GM12874 (cell line): ENCODE data around the gene GCDH.

Experiments used
- TF ChIP-seq, protein P1 (sequence below): IDR thresholded peaks from 2 replicates; pipeline ENCODE4 v1.5.1; 2011; ENCODE audit warnings: low read depth, mild to moderate bottlenecking, control low read depth, low read length, moderate library complexity; ENCODE audit not compliant: insufficient read depth

Gene GCDH

DNA sequence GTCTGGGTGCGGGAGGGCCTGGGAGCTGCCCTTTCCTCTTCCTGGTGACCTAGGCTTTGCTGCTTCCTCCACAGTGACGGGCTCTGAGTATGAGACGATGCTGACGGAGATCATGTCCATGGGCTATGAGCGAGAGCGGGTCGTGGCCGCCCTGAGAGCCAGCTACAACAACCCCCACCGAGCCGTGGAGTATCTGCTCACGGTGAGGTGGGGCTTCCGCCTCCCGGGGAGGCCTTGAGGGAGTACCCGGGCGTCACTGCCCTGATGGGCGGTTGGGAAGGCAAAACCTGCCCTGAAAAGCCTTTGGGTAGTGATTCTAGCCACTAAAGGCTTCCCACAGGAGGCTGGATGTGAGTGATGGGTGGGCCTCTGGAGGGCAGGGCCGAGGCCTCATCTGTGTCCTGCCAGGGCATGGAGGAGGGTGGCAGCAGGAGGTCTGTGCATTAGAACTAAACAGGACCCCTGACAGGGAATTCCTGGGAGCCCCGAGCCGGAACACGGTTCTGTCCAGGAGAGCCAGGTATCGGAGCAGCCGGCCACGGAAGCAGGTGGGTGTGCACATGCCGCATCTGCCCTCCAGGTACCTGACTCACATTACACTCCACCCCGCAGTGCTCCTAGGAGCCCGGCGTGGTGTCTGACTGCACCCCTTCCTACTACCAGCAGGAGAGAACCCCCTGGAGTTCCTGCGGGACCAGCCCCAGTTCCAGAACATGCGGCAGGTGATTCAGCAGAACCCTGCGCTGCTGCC, 57.8 kb downstream of the GCDH start:
- TF ChIP-seq, protein P1, sequence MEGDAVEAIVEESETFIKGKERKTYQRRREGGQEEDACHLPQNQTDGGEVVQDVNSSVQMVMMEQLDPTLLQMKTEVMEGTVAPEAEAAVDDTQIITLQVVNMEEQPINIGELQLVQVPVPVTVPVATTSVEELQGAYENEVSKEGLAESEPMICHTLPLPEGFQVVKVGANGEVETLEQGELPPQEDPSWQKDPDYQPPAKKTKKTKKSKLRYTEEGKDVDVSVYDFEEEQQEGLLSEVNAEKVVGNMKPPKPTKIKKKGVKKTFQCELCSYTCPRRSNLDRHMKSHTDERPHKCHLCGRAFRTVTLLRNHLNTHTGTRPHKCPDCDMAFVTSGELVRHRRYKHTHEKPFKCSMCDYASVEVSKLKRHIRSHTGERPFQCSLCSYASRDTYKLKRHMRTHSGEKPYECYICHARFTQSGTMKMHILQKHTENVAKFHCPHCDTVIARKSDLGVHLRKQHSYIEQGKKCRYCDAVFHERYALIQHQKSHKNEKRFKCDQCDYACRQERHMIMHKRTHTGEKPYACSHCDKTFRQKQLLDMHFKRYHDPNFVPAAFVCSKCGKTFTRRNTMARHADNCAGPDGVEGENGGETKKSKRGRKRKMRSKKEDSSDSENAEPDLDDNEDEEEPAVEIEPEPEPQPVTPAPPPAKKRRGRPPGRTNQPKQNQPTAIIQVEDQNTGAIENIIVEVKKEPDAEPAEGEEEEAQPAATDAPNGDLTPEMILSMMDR: no peak
